HG03439 (cell line): Measurements from ENCODE around the gene ADK.
"Not testable (repeated sequence)": the region's sequence is repeated elsewhere in the genome, so short reads cannot be mapped to it uniquely, and the experiment has no call there.

Experiments used
- ATAC-seq: cut with Tn5 transposase; IDR thresholded peaks from one replicate; pipeline ENCODE4 v1.9.1; 2021; ENCODE audit warnings: mild to moderate bottlenecking, moderate library complexity; ENCODE audit not compliant: unreplicated experiment

Gene ADK

GRCh38 chr10:74527611-74528010 is 376.6 kb downstream of the ADK start:
- not testable (repeated sequence) for ATAC-seq

- ATAC-seq, result no peak
Observed at GRCh38 chr10:74529205-74529604, 378.2 kb downstream of the ADK start.

DNA sequence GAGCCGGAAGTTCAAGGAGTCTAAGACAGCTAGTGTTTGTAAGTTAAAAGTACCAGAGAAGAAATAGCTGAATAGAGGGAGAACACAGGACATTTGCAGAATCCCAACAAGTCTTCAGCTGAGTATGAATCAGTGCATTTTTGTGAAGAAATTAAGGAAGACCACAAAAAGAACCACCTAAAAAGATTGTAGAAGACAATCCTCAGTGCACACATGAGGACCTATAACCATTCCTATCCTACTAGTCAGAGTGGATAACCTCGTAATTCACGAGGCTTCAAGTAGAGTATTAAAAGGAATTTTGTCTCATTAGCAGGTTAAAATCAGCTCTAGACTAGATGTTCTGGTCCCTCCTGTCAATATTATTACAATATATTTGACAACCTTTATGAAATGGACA is 380.0 kb downstream of the ADK start:
- no peak for ATAC-seq

DNA sequence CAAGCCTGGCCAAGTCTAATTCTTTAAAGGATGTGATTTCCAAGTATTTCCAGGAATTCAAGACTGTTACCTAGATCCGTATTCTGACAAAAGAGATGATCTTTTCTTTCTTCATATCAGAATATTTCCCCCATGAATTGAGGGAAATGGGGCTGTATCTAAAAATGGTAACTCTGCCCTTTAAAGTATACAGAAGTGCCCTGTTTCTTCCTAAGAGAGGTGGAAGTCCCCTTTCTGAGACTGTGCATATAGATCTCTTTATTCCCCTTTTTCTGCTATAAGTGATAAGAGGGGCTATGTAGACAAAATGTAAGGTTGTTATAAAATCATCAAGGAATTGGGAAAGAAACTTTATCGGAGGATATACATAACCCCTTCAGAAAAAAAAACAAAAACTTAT is 388.3 kb downstream of the ADK start:
- ATAC-seq, result no peak

DNA sequence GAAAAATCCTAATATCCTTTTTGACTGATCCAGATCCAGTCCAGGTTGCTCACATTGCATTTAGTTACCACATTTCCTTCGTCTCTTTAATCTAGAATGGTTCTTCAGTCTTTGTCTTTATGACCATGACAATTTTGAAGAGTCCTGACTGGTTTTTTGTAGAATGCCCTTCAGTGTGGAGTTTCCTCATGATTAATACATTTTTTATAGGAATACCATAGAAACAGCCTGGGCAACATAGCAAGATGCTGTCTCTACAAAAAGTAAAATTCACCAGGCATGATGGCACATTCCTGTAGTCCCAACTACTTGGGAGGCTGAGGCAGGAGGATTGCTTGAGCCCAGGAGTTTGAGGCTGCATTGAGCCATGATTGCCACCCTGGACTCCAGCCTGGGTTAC is 390.4 kb downstream of the ADK start:
- ATAC-seq, result no peak

DNA sequence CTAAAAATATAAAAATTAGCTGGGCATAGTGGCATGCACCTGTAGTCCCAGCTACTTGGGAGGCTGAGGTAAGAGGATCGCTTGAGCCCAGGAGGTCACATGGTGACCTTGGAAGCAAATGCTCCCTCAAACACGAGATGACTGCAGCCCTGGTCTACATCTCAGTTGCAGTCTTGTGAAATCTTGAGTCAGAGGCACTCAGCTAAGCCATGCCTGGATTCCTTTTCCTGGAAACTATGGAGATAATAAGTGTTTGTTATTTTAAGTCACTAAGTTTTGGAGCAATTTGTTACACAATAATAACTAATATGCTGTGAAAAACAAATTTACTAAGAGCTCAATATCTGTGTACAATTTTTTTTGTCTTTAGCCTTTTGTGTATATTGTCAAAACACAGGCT is 391.1 kb downstream of the ADK start:
- no peak for ATAC-seq

DNA sequence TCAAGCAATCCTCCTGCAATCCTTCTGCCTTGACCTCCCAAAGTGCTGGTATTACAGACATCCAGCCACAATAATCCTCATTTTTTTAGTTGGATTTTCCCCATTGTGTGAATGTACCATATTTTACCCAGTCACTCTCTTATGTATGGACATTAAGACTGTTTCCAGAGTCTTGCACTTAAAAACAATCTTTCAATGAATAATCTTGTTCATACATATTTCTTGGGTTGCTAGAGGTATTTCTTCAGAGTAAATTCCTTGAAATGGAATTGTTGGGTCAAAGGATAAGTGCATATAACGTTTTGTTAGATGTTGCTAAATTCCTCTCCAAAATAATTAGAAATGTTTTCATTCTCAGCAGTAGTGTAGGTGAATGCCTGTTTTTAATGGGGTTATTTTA is 392.3 kb downstream of the ADK start:
- no peak for ATAC-seq

DNA sequence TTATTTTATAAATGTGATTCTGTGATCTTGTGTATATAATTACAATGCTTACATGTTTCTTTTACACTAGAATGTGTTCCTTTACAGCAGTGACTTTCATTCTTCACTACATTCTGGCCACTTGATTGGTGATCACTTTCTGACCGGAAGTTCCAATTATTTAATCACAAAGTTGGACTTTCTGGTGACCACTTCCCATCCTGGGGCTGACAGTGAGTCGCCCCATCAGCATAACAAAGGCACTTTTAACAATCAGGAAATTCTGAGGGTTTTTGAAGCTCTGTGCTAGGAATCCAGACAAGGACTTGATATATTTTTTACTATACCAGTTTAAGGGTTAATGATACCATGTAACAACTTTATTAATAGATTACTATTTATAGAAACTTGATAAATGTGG is 393.1 kb downstream of the ADK start:
- no peak for ATAC-seq

DNA sequence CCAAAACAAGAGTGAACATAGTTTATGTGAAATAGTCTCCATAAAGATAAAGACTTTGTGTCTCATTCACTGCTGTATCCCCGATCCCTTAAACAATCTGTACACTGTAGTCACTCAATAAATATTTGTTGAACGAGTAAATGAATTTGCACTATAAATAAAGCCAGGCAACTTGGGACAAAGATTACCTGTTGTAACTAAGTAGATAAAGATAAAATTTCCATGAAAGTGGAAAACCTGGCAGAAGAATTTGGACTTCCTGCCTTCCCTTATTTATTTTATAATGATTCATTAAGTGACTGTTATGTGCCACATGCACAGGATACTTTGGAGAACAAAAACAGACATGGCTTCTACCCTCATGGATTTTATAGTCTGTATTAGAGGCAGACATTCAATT is 397.7 kb downstream of the ADK start:
- no peak for ATAC-seq

DNA sequence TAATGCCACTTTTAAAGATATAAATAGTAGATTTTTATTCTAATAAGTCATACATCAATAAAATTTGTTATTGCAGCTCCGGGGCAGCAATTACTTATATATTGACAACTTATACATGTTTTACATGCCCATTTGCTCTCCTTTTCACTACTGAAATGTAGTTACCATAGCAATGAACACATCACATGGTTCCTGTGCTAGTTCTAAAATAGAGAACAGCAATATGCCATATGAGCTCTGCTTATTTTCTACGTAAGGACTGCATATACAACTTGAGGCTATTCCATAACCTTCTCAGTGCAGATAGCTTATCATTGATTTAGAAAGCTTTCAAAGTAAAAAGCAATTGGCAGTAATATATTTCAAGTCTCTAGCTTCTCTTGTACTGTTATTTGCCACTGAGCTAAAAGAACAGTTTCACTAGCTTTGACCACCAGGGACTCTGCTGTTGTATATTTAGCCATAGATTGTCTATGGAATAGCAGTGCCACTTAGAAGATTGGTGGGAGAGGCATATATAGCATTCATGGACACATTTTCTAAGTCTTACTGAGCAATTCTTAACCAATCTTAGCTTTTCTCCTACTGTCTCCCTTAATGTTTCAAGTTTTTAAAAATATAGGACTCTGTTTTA is 405.2 kb downstream of the ADK start:
- ATAC-seq, result no peak

DNA sequence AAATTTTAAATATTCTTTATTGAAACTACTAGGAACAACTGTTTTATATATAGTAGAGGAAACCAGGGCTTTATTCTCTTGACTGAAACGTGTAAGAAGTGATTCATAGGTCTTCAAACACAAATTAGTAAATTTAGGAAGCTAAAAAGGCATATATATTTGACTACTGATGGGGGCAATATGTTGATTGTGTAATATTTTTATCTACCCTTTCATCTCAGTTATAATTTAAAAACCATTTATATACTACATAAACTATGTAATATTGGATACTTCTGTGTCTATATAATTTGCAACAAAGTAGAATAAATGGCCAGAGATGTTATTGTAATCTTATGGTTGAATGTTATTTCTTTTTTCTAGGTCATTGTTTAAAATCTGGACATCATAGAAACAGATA is 406.1 kb downstream of the ADK start:
- ATAC-seq, result no peak

- ATAC-seq, result no peak
Observed at GRCh38 chr10:74558403-74558802, 407.4 kb downstream of the ADK start.

GRCh38 chr10:74558897-74559296 is 407.9 kb downstream of the ADK start:
- ATAC-seq, result no peak

DNA sequence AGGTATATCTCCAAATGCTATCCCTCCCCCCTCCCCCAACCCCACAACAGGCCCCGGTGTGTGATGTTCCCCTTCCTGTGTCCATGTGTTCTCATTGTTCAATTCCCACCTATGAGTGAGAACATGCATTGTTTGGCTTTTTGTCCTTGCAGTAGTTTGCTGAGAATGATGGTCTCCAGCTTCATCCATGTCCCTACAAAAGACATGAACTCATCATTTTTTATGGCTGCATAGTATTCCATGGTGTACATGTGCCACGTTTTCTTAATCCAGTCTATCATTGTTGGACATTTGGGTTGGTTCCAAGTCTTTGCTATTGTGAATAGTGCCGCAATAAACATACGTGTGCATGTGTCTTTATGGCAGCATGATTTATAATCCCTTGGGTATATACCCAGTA is 417.9 kb downstream of the ADK start:
- ATAC-seq, result not testable (repeated sequence)

- not testable (repeated sequence) for ATAC-seq
Observed at GRCh38 chr10:74573497-74573896, 422.5 kb downstream of the ADK start.

DNA sequence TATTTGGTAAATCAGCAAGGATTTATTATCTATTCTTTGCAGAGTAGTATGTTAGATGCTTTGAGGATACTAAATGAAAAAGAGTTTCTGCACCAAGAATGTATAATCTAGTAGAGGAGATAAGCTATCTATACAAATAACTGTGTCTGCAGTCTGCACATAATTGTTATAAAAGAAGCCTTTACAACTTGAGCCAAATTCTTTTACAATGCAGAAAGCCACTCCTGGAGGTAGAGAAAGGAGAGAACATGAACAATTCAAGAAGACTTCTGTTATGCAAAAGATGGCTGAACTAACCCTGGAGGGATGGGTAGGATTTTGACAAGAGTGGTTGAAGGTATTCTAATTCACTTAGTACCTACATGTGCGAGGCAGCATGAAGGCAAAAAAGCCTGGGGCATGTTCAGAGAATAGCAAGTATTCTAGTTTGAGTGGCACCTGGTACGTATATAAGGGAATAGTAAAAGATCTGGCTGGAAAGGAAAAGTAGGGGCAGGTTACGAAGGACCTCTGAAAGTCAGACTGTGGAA is 424.2 kb downstream of the ADK start:
- no peak for ATAC-seq

DNA sequence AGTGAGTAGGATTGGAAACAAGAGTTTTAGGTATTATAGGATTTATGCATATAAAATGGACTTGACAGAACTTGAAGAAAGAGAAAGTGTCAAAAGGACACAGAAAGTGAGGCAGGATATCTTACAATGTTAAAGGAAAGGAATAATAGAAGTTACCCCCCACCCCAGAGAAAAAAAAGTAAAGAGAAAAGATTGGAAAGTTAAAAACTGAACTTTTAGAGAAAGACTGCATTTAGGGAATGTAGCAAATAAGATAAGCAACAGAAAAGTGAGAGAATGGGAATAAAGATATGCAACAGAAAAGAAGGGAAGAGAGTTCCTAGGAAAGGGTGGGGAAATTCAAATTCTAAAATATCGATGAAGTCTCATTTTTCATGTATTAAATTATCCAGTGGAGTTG is 424.9 kb downstream of the ADK start:
- no peak for ATAC-seq

DNA sequence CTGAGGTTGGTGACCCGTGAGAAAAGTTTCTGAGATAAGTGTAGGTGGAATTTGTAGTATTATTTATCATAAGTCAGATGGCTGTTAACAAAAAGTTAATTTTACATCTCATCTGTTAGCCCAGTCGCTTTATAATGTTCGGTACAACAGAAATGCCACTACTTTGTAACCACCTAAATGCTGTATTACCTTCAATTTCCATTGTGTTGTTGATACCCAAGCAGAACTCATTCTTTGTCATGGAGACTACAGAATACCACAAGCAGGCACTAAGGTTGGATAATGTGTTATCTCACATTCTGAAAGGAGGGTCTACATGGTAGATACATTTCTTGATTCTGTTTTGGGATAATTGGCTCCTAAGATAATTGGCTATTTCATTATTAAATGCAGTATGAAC is 425.6 kb downstream of the ADK start:
- ATAC-seq, result no peak

DNA sequence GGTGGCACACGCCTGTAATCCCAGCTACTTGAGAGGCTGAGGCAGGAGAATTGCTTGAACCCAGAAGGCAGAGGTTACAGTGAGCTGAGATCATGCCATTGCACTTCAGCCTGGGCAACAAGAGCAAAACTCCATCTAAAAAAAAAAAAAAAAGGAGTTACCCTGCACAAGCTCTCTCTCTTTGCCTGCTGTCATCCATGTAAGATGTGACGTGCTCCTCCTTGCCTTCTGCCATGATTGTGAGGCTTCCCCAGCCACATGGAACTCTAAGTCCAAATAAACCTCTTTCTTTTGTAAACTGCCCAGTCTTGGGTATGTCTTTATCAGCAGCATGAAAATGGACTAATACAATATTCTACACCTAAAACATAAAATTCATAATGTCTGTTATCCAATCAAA is 429.4 kb downstream of the ADK start:
- ATAC-seq, result not testable (repeated sequence)

- ATAC-seq, result no peak
Observed at GRCh38 chr10:74582566-74582965, 431.5 kb downstream of the ADK start.

GRCh38 chr10:74585231-74586087 is 434.4 kb downstream of the ADK start:
- peak; percentile 69 for ATAC-seq

- ATAC-seq, result peak; percentile 19
Observed at GRCh38 chr10:74586088-74586585, 435.1 kb downstream of the ADK start.
